Activated CD8-positive, alpha-beta memory T cell treated with anti-CD3 and anti-CD28 coated beads, Interleukin-2, amount 50 U/mL, for 4 hours (primary cell): ENCODE results near the gene TRABD.
A peak's percentile ranks its signal among the peaks of the same experiment; 100 is the strongest.

Experiments used
- DNase-seq: peaks from one replicate; pipeline ENCODE4 v3.0.0-alpha.2; 2020

The TRABD gene

GRCh38 chr22:50220603-50221409, 35.1 kb downstream of the TRABD start:
- no peak for DNase-seq

GRCh38 chr22:50221410-50222300, 35.9 kb downstream of the TRABD start:
- no peak for DNase-seq

- no peak for DNase-seq
Measured at GRCh38 chr22:50222508-50222907, 36.8 kb downstream of the TRABD start.

- DNase-seq, result no peak
Measured at GRCh38 chr22:50224071-50224470, 38.4 kb downstream of the TRABD start.

GRCh38 chr22:50225200-50225969, 39.7 kb downstream of the TRABD start:
- no peak for DNase-seq

GRCh38 chr22:50226063-50226874, 40.6 kb downstream of the TRABD start:
- no peak for DNase-seq

GRCh38 chr22:50226875-50227165, 41.1 kb downstream of the TRABD start:
- no peak for DNase-seq

- DNase-seq, result no peak
Measured at GRCh38 chr22:50227579-50228215, 42.0 kb downstream of the TRABD start.

GRCh38 chr22:50228366-50228765, 42.7 kb downstream of the TRABD start:
- DNase-seq, result no peak

GRCh38 chr22:50229370-50229769, 43.7 kb downstream of the TRABD start:
- no peak for DNase-seq

GRCh38 chr22:50232481-50233151, 46.9 kb downstream of the TRABD start:
- DNase-seq, result no peak

- no peak for DNase-seq
Measured at GRCh38 chr22:50233223-50233622, 47.5 kb downstream of the TRABD start.

GRCh38 chr22:50236731-50237409, 51.2 kb downstream of the TRABD start:
- DNase-seq, result no peak

GRCh38 chr22:50238755-50239154, 53.0 kb downstream of the TRABD start:
- no peak for DNase-seq

- DNase-seq, result no peak
Measured at GRCh38 chr22:50242406-50242949, 56.8 kb downstream of the TRABD start.

GRCh38 chr22:50243685-50244419, 58.1 kb downstream of the TRABD start:
- no peak for DNase-seq

- peak; percentile 94 for DNase-seq
Measured at GRCh38 chr22:50244420-50245213, 58.9 kb downstream of the TRABD start, which contains the start of gene TUBGCP6. Gene TUBGCP6 (minus strand): TSS chr22:50245023. CDS start chr22:50244459, 564 bp downstream.

GRCh38 chr22:50245214-50246072, 59.7 kb downstream of the TRABD start:
- DNase-seq, result no peak
